Mesothelial cell of epicardium (in vitro differentiated cells): ENCODE results near the gene ISM1. TPM values are rescaled to one million over a fixed set of nuclear protein-coding genes. Genes with fewer than 3 reads are reported as not detected.

Experiments used
- DNase-seq, 2 experiments: peaks; one replicate each; pipeline ENCODE4 v3.0.0; 2021; ENCODE audit warnings: low spot score in 2 of 2; ENCODE audit not compliant: unreplicated experiment in 2 of 2
- H3K27ac Mint-ChIP-seq: 2 replicates; pipeline ENCODE4 v1.8.0; 2021; ENCODE audit warnings: mixed read lengths
- H3K27me3 Mint-ChIP-seq: 2 replicates; pipeline ENCODE4 v1.8.0; 2021; ENCODE audit warnings: low read depth, mixed read lengths
- H3K36me3 Mint-ChIP-seq: 2 replicates; pipeline ENCODE4 v1.8.0; 2021; ENCODE audit warnings: mixed read lengths
- H3K4me1 Mint-ChIP-seq: 2 replicates; pipeline ENCODE4 v1.8.0; 2021; ENCODE audit warnings: mixed read lengths
- H3K4me3 Mint-ChIP-seq: 2 replicates; pipeline ENCODE4 v1.8.0; 2021; ENCODE audit warnings: mild to moderate bottlenecking, moderate library complexity, mixed read lengths
- H3K9me3 Mint-ChIP-seq: 2 replicates; pipeline ENCODE4 v1.8.0; 2021; ENCODE audit warnings: mixed read lengths
- CTCF ChIP-seq: fragments of 200-600 bp; sonication (generic); IDR thresholded peaks from one replicate; pipeline ENCODE4 v1.5.0; 2021; ENCODE audit warnings: antibody characterized with exemption; ENCODE audit not compliant: unreplicated experiment
- total RNA-seq: library from RNA; stranded (reverse); gene quantifications from 3 replicates; pipeline ENCODE4 v1.2.1, GENCODE V29; 2021

The ISM1 gene
- total RNA-seq, 1 donor from 2014 or later = 5.6 TPM

GRCh38 chr20:13186043-13186774 lies 34.9 kb upstream of the ISM1 start:
- H3K9me3 Mint-ChIP-seq = peaks cover 16% of the 10 kb centered on the region
- no peak overlapping the region for H3K4me3 Mint-ChIP-seq
- DNase-seq = no peak
- H3K36me3 Mint-ChIP-seq = no peaks in the 10 kb centered on the region
- no peak overlapping the region for H3K27ac Mint-ChIP-seq
- H3K4me1 Mint-ChIP-seq = no peaks in the 10 kb centered on the region
- peaks cover 12% of the 10 kb centered on the region for H3K27me3 Mint-ChIP-seq
- no peak for TF ChIP-seq CTCF

GRCh38 chr20:13187899-13188298 lies 33.2 kb upstream of the ISM1 start:
- H3K27ac Mint-ChIP-seq = no peak overlapping the region
- no peak overlapping the region for H3K4me3 Mint-ChIP-seq
- H3K36me3 Mint-ChIP-seq = no peaks in the 10 kb centered on the region
- H3K4me1 Mint-ChIP-seq = no peaks in the 10 kb centered on the region
- H3K9me3 Mint-ChIP-seq = peaks cover 16% of the 10 kb centered on the region
- no peak for TF ChIP-seq CTCF
- H3K27me3 Mint-ChIP-seq = peaks cover 7% of the 10 kb centered on the region
- DNase-seq = no peak

GRCh38 chr20:13199279-13199678 lies 21.8 kb upstream of the ISM1 start:
- H3K4me3 Mint-ChIP-seq = no peak overlapping the region
- no peaks in the 10 kb centered on the region for H3K36me3 Mint-ChIP-seq
- DNase-seq = no peak
- no peak overlapping the region for H3K27ac Mint-ChIP-seq
- peaks cover 4% of the 10 kb centered on the region for H3K9me3 Mint-ChIP-seq
- H3K27me3 Mint-ChIP-seq = no peaks in the 10 kb centered on the region
- H3K4me1 Mint-ChIP-seq = peaks cover 8% of the 10 kb centered on the region
- TF ChIP-seq CTCF = no peak

GRCh38 chr20:13200767-13201500 lies 20.1 kb upstream of the ISM1 start:
- DNase-seq = no peak
- TF ChIP-seq CTCF = no peak
- H3K4me1 Mint-ChIP-seq = peaks cover 8% of the 10 kb centered on the region
- H3K36me3 Mint-ChIP-seq = no peaks in the 10 kb centered on the region
- no peak overlapping the region for H3K27ac Mint-ChIP-seq
- peaks cover 4% of the 10 kb centered on the region for H3K9me3 Mint-ChIP-seq
- no peak overlapping the region for H3K4me3 Mint-ChIP-seq
- peaks cover 3% of the 10 kb centered on the region for H3K27me3 Mint-ChIP-seq

GRCh38 chr20:13202565-13202964 lies 18.5 kb upstream of the ISM1 start:
- TF ChIP-seq CTCF = no peak
- Mint-ChIP-seq H3K9me3 (peaks cover 4% of the 10 kb centered on the region), H3K27ac (no peak overlapping the region), H3K4me1 (peaks cover 8% of the 10 kb centered on the region), H3K27me3 (peaks cover 3% of the 10 kb centered on the region), H3K36me3 (no peaks in the 10 kb centered on the region), H3K4me3 (no peak overlapping the region)
- DNase-seq = no peak
